ENCODE data around the gene ARFIP1.

The ARFIP1 gene

GRCh38 chr4:152950402-152951274 is 170.9 kb downstream of the ARFIP1 start:
- no peak for DNase-seq (ENCODE audit: low read depth)
- no peak overlapping the region for H3K4me3 ChIP-seq (ENCODE audit: low read depth, low read length)
- TF ChIP-seq CTCF (IDR thresholded peaks at IDR 0.05; ENCODE audit: low read depth, low read length), result no peak
- no peak for TF ChIP-seq MAX (IDR thresholded peaks at IDR 0.05; ENCODE audit: low read depth, low read length)
- no peak for TF ChIP-seq MYC (IDR thresholded peaks at IDR 0.05; ENCODE audit: low read depth, low read length)
- TF ChIP-seq POLR2A (IDR thresholded peaks at IDR 0.05; ENCODE audit: extremely low read depth, insufficient read length), result no peak

- H3K4me3 ChIP-seq (ENCODE audit: low read depth, low read length), result no peak overlapping the region
- no peak for DNase-seq (ENCODE audit: low read depth)
- TF ChIP-seq CTCF (IDR thresholded peaks at IDR 0.05; ENCODE audit: low read depth, low read length) (no peak), MAX (IDR thresholded peaks at IDR 0.05; ENCODE audit: low read depth, low read length) (no peak), MYC (IDR thresholded peaks at IDR 0.05; ENCODE audit: low read depth, low read length) (no peak), POLR2A (IDR thresholded peaks at IDR 0.05; ENCODE audit: extremely low read depth, insufficient read length) (no peak)
These were observed 171.6 kb downstream of the ARFIP1 start for GRCh38 chr4:152951348-152951747.

GRCh38 chr4:152953514-152953913 is 173.8 kb downstream of the ARFIP1 start:
- H3K4me3 ChIP-seq (ENCODE audit: low read depth, low read length), result no peak overlapping the region
- no peak for TF ChIP-seq POLR2A (IDR thresholded peaks at IDR 0.05; ENCODE audit: extremely low read depth, insufficient read length)
- no peak for TF ChIP-seq MYC (IDR thresholded peaks at IDR 0.05; ENCODE audit: low read depth, low read length)
- no peak for TF ChIP-seq MAX (IDR thresholded peaks at IDR 0.05; ENCODE audit: low read depth, low read length)
- TF ChIP-seq CTCF (IDR thresholded peaks at IDR 0.05; ENCODE audit: low read depth, low read length), result no peak
- no peak for DNase-seq (ENCODE audit: low read depth)

GRCh38 chr4:152954741-152955140 is 175.0 kb downstream of the ARFIP1 start:
- no peak overlapping the region for H3K4me3 ChIP-seq (ENCODE audit: low read depth, low read length)

GRCh38 chr4:152956147-152956546 is 176.4 kb downstream of the ARFIP1 start:
- TF ChIP-seq POLR2A (IDR thresholded peaks at IDR 0.05; ENCODE audit: extremely low read depth, insufficient read length), result no peak
- TF ChIP-seq CTCF (IDR thresholded peaks at IDR 0.05; ENCODE audit: low read depth, low read length), result no peak
- TF ChIP-seq MYC (IDR thresholded peaks at IDR 0.05; ENCODE audit: low read depth, low read length), result no peak
- TF ChIP-seq MAX (IDR thresholded peaks at IDR 0.05; ENCODE audit: low read depth, low read length), result no peak
- no peak overlapping the region for H3K4me3 ChIP-seq (ENCODE audit: low read depth, low read length)
- no peak for DNase-seq (ENCODE audit: low read depth)

More at GRCh38 chr4:152954741-152955140, 175.0 kb downstream of the ARFIP1 start:
- no peak for DNase-seq (ENCODE audit: low read depth)
- TF ChIP-seq POLR2A (IDR thresholded peaks at IDR 0.05; ENCODE audit: extremely low read depth, insufficient read length), result no peak
- TF ChIP-seq MAX (IDR thresholded peaks at IDR 0.05; ENCODE audit: low read depth, low read length), result no peak
- TF ChIP-seq MYC (IDR thresholded peaks at IDR 0.05; ENCODE audit: low read depth, low read length), result no peak
- no peak for TF ChIP-seq CTCF (IDR thresholded peaks at IDR 0.05; ENCODE audit: low read depth, low read length)
